Neural progenitor cell (in vitro differentiated cells): ENCODE data around the gene NFATC2. TPM values are rescaled to one million over a fixed set of nuclear protein-coding genes. Genes with fewer than 3 reads are reported as not detected.

Source experiments
- DNase-seq: peaks from one replicate; pipeline ENCODE4 v3.0.0-alpha.2; 2016; ENCODE audit warnings: low spot score
- H2AFZ ChIP-seq: fragments of 200-600 bp; sonication (generic); replicated peaks from 2 replicates; pipeline ENCODE4 v1.6.1; 2016; ENCODE audit warnings: antibody characterized with exemption
- H3F3A ChIP-seq: fragments of 200-600 bp; sonication (generic); 2 replicates; pipeline ENCODE4 v1.6.1; 2016; ENCODE audit warnings: antibody characterized with exemption, low read depth
- H3K27ac ChIP-seq: fragments of 200-600 bp; sonication (generic); 2 replicates; pipeline ENCODE4 v1.5.1; 2016; ENCODE audit warnings: mild to moderate bottlenecking
- H3K27me3 ChIP-seq: fragments of 200-600 bp; sonication (generic); 2 replicates; pipeline ENCODE4 v1.6.1; 2016; ENCODE audit warnings: mild to moderate bottlenecking, moderate library complexity
- H3K36me3 ChIP-seq: fragments of 200-600 bp; sonication (generic); 2 replicates; pipeline ENCODE4 v1.5.1; 2016
- H3K4me1 ChIP-seq: fragments of 200-600 bp; sonication (generic); 2 replicates; pipeline ENCODE4 v1.6.1; 2016; ENCODE audit warnings: mixed run types
- H3K4me2 ChIP-seq: fragments of 200-600 bp; sonication (generic); 2 replicates; pipeline ENCODE4 v1.6.1; 2016
- H3K4me3 ChIP-seq: fragments of 200-600 bp; sonication (generic); 2 replicates; pipeline ENCODE4 v1.5.1; 2016
- H3K79me2 ChIP-seq: fragments of 200-600 bp; sonication (generic); 2 replicates; pipeline ENCODE4 v1.6.1; 2016; ENCODE audit warnings: low read depth
- H3K9ac ChIP-seq: fragments of 200-600 bp; sonication (generic); 2 replicates; pipeline ENCODE4 v1.6.1; 2016
- H3K9me3 ChIP-seq: fragments of 200-600 bp; sonication (generic); 2 replicates; pipeline ENCODE4 v1.5.1; 2016; ENCODE audit warnings: low read depth
- H4K20me1 ChIP-seq: fragments of 200-600 bp; sonication (generic); 2 replicates; pipeline ENCODE4 v1.6.1; 2016; ENCODE audit warnings: low read depth
- H3K27ac Mint-ChIP-seq: 3 replicates; pipeline ENCODE4 v1.8.0; 2021; ENCODE audit warnings: mixed read lengths
- H3K27me3 Mint-ChIP-seq: 2 replicates; pipeline ENCODE4 v1.8.0; 2022; ENCODE audit warnings: low read depth, mild to moderate bottlenecking, inconsistent platforms, moderate library complexity, mixed read lengths; ENCODE audit not compliant: insufficient read depth
- H3K36me3 Mint-ChIP-seq: 3 replicates; pipeline ENCODE4 v1.8.0; 2021; ENCODE audit warnings: mixed read lengths
- H3K4me1 Mint-ChIP-seq: 3 replicates; pipeline ENCODE4 v1.8.0; 2021; ENCODE audit warnings: mixed read lengths
- H3K4me3 Mint-ChIP-seq: 3 replicates; pipeline ENCODE4 v1.8.0; 2021; ENCODE audit warnings: mild to moderate bottlenecking, moderate library complexity, mixed read lengths
- H3K9me3 Mint-ChIP-seq: 3 replicates; pipeline ENCODE4 v1.8.0; 2020; ENCODE audit warnings: mixed read lengths
- EZH2 ChIP-seq: fragments of 200-600 bp; sonication (generic); IDR thresholded peaks from 2 replicates; pipeline ENCODE4 v1.6.1; 2017; ENCODE audit warnings: antibody characterized with exemption, mild to moderate bottlenecking, moderate library complexity
- EZH2phosphoT487 ChIP-seq: fragments of 200-600 bp; sonication (generic); IDR thresholded peaks from 2 replicates; pipeline ENCODE4 v1.6.1; 2017; ENCODE audit warnings: antibody characterized with exemption
- total RNA-seq: library from RNA; depleted of rRNA; stranded (reverse); fragments of >200 nt; gene quantifications from 2 replicates; pipeline ENCODE4 v1.2.3, GENCODE V29; 2015; ENCODE audit warnings: low replicate concordance
- TF ChIP-seq, protein P1 (sequence below): fragments of 200-600 bp; sonication (generic); IDR thresholded peaks from 2 replicates; pipeline ENCODE4 v1.5.1; 2017; ENCODE audit warnings: antibody characterized with exemption, mild to moderate bottlenecking

The NFATC2 gene
- total RNA-seq, 1 donor from 2014 or later = 0.19 TPM

DNA sequence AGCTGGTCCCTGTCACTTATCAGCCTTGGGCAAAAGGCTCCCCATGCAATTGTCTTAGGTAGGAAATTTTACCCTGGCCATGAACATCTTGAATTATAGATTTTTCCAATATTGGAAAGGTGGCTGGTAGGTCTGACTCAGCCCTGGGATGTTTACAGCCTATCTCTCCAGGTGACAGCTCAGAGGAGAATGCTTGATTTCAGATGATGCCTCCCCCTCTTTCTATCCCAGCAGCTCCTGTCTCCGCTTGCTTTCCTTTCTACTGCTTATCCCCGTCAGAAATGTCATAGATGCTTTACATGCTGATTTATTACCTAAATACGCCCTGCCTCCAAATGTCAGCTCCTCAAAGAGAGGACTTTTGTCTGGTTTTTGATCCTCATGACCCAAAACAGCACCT is 109.6 kb downstream of the NFATC2 start:
- Mint-ChIP-seq H3K4me3 (no peak overlapping the region), H3K27ac (no peak overlapping the region), H3K36me3 (no peaks in the 10 kb centered on the region), H3K9me3 (no peaks in the 10 kb centered on the region), H3K27me3 (peaks cover 5% of the 10 kb centered on the region), H3K4me1 (peaks cover 26% of the 10 kb centered on the region)
- TF ChIP-seq EZH2 = no peak
- TF ChIP-seq EZH2phosphoT487 = no peak
- TF ChIP-seq, protein P1, sequence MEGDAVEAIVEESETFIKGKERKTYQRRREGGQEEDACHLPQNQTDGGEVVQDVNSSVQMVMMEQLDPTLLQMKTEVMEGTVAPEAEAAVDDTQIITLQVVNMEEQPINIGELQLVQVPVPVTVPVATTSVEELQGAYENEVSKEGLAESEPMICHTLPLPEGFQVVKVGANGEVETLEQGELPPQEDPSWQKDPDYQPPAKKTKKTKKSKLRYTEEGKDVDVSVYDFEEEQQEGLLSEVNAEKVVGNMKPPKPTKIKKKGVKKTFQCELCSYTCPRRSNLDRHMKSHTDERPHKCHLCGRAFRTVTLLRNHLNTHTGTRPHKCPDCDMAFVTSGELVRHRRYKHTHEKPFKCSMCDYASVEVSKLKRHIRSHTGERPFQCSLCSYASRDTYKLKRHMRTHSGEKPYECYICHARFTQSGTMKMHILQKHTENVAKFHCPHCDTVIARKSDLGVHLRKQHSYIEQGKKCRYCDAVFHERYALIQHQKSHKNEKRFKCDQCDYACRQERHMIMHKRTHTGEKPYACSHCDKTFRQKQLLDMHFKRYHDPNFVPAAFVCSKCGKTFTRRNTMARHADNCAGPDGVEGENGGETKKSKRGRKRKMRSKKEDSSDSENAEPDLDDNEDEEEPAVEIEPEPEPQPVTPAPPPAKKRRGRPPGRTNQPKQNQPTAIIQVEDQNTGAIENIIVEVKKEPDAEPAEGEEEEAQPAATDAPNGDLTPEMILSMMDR = no peak
- Histone ChIP-seq H3K9ac (no peak overlapping the region), H3K4me3 (no peak overlapping the region), H3K4me1 (no peaks in the 10 kb centered on the region), H4K20me1 (no peaks in the 10 kb centered on the region), H3K27ac (no peak overlapping the region), H3K79me2 (no peaks in the 10 kb centered on the region), H3K27me3 (peaks cover under 1% of the 10 kb centered on the region), H2AFZ (no peak overlapping the region), H3F3A (no peaks in the 10 kb centered on the region), H3K4me2 (no peak overlapping the region), H3K36me3 (no peaks in the 10 kb centered on the region), H3K9me3 (no peaks in the 10 kb centered on the region)
- no peak for DNase-seq

DNA sequence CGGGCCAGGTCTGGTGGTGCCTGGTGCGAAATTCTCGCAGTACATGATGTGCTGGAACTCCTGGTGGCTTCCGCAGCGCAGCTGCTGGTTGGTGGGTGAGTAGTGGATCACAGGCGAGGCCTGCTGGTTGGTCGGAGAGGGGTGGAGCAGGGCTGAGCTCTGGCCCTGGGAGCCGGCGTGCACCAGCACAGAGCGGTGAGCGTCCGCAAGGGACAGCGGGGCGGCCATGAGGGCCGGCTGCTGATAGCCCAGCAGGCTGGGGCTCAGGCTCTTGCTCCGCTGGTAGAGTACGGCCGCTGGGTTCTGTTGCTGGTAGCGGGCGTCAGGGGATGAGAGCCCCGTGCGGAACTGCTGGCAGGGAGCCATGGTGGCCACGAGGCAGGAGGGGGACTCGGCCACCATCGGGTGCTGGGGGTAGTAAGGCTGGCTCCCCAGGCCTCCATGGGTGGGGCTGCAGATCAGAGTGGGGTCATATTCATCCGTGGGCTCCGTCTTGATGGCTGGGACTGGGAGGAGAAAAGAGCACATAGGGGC is 110.2 kb downstream of the NFATC2 start:
- Histone ChIP-seq H2AFZ (no peak overlapping the region), H3K9me3 (no peaks in the 10 kb centered on the region), H3K27me3 (peaks cover 4% of the 10 kb centered on the region), H3K36me3 (no peaks in the 10 kb centered on the region), H3K79me2 (no peaks in the 10 kb centered on the region), H3K27ac (no peak overlapping the region), H3K9ac (no peak overlapping the region), H3K4me3 (no peak overlapping the region), H3K4me1 (no peaks in the 10 kb centered on the region), H3K4me2 (no peak overlapping the region), H3F3A (no peaks in the 10 kb centered on the region), H4K20me1 (no peaks in the 10 kb centered on the region)
- H3K9me3 Mint-ChIP-seq = no peaks in the 10 kb centered on the region
- TF ChIP-seq, protein P1 = no peak
- TF ChIP-seq EZH2 (no peak), EZH2phosphoT487 (no peak)
- H3K4me1 Mint-ChIP-seq = peaks cover 26% of the 10 kb centered on the region
- no peak overlapping the region for H3K4me3 Mint-ChIP-seq
- H3K27me3 Mint-ChIP-seq = peaks cover 5% of the 10 kb centered on the region
- H3K27ac Mint-ChIP-seq = no peak overlapping the region
- no peak for DNase-seq
- no peaks in the 10 kb centered on the region for H3K36me3 Mint-ChIP-seq

DNA sequence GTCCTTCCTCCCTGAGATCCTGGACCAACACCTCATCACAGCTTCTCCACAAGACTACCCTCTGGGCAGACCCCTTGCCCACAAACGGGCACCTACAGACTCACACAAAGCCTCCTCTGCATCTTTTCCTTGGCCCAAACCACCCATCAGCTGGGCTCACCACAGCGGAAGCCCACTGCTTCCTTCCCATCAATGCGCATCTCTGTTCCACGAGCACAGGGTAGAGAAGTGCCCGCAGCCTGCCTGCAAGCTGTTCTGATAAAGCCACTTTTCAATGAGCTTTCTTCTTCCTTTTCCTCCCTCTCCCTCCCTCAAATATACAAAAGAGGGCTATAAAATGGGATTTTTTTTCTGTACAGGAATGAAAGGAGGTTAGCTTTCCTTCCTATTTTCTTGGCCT is 111.2 kb downstream of the NFATC2 start:
- no peaks in the 10 kb centered on the region for H3K9me3 Mint-ChIP-seq
- H3K4me3 Mint-ChIP-seq = no peak overlapping the region
- H3K36me3 Mint-ChIP-seq = no peaks in the 10 kb centered on the region

More for the DNA sequence above, 111.2 kb downstream of the NFATC2 start:
- no peak overlapping the region for H3K27ac ChIP-seq
- H3K27me3 ChIP-seq = peaks cover 4% of the 10 kb centered on the region
- TF ChIP-seq EZH2phosphoT487 = no peak
- TF ChIP-seq EZH2 = no peak
- TF ChIP-seq, protein P1 = no peak
- H3K79me2 ChIP-seq = no peaks in the 10 kb centered on the region
- Mint-ChIP-seq H3K27ac (no peak overlapping the region), H3K27me3 (peaks cover 9% of the 10 kb centered on the region), H3K4me1 (peaks cover 28% of the 10 kb centered on the region)
- H2AFZ ChIP-seq = no peak overlapping the region
- H3K4me2 ChIP-seq = no peak overlapping the region
- DNase-seq = no peak
- no peaks in the 10 kb centered on the region for H3F3A ChIP-seq
- no peak overlapping the region for H3K4me3 ChIP-seq
- H4K20me1 ChIP-seq = no peaks in the 10 kb centered on the region
- H3K9me3 ChIP-seq = no peaks in the 10 kb centered on the region
- no peaks in the 10 kb centered on the region for H3K36me3 ChIP-seq
- no peak overlapping the region for H3K9ac ChIP-seq
- H3K4me1 ChIP-seq = no peaks in the 10 kb centered on the region
